Measurements from ENCODE around the gene ZFP82. TPM values are rescaled to one million over a fixed set of nuclear protein-coding genes. Genes with fewer than 3 reads are reported as not detected.

ZFP82 gene
- total RNA-seq, 1 donor from 2014 or later = 8.9 TPM

GRCh38 chr19:36409841-36410240 is 8.6 kb downstream of the ZFP82 start:
- DNase-seq (ENCODE audit: extremely low spot score, unreplicated experiment) = no peak
- no peaks in the 10 kb centered on the region for H3K4me1 Mint-ChIP-seq (ENCODE audit: unreplicated experiment)
- H3K27ac Mint-ChIP-seq (ENCODE audit: unreplicated experiment) = no peak overlapping the region
- H3K36me3 Mint-ChIP-seq (ENCODE audit: unreplicated experiment) = peaks cover 66% of the 10 kb centered on the region
- no peaks in the 10 kb centered on the region for H3K27me3 Mint-ChIP-seq (ENCODE audit: unreplicated experiment)
- no peak for TF ChIP-seq CTCF (IDR thresholded peaks at IDR 0.05)
- no peak overlapping the region for H3K4me3 Mint-ChIP-seq (ENCODE audit: unreplicated experiment)
- peaks cover 37% of the 10 kb centered on the region for H3K9me3 Mint-ChIP-seq (ENCODE audit: unreplicated experiment)

DNA sequence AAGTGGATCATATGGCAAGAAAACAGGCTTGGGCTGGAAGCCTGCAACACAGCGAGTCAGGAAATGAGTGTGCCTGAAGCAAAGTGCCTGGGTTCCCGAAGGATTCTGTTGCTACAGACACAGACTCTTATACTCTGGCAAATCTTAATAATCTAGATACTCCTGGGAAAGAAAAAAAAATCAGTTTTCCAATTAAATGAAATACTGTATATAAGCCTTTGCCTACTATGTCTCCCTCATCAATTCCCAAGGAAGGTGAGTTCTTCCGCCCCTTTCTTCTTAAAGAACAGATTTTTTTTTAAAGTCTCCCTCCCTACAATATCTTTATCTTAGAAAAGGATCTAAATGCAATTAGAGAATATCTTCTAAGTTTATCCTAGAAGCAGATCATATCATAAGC is 10.3 kb downstream of the ZFP82 start:
- H3K4me1 Mint-ChIP-seq (ENCODE audit: unreplicated experiment) = no peaks in the 10 kb centered on the region
- no peak overlapping the region for H3K4me3 Mint-ChIP-seq (ENCODE audit: unreplicated experiment)
- TF ChIP-seq CTCF (IDR thresholded peaks at IDR 0.05) = no peak
- no peak overlapping the region for H3K27ac Mint-ChIP-seq (ENCODE audit: unreplicated experiment)
- H3K36me3 Mint-ChIP-seq (ENCODE audit: unreplicated experiment) = peaks cover 75% of the 10 kb centered on the region
- H3K27me3 Mint-ChIP-seq (ENCODE audit: unreplicated experiment) = no peaks in the 10 kb centered on the region
- peaks cover 43% of the 10 kb centered on the region for H3K9me3 Mint-ChIP-seq (ENCODE audit: unreplicated experiment)
- no peak for DNase-seq (ENCODE audit: extremely low spot score, unreplicated experiment)

- Mint-ChIP-seq H3K36me3 (ENCODE audit: unreplicated experiment) (peaks cover 84% of the 10 kb centered on the region), H3K4me3 (ENCODE audit: unreplicated experiment) (no peak overlapping the region), H3K27me3 (ENCODE audit: unreplicated experiment) (no peaks in the 10 kb centered on the region), H3K4me1 (ENCODE audit: unreplicated experiment) (no peaks in the 10 kb centered on the region), H3K27ac (ENCODE audit: unreplicated experiment) (no peak overlapping the region), H3K9me3 (ENCODE audit: unreplicated experiment) (peaks cover 48% of the 10 kb centered on the region)
- TF ChIP-seq CTCF (IDR thresholded peaks at IDR 0.05) = no peak
- no peak for DNase-seq (ENCODE audit: extremely low spot score, unreplicated experiment)
Observed at GRCh38 chr19:36404498-36404897, 13.9 kb downstream of the ZFP82 start.

DNA sequence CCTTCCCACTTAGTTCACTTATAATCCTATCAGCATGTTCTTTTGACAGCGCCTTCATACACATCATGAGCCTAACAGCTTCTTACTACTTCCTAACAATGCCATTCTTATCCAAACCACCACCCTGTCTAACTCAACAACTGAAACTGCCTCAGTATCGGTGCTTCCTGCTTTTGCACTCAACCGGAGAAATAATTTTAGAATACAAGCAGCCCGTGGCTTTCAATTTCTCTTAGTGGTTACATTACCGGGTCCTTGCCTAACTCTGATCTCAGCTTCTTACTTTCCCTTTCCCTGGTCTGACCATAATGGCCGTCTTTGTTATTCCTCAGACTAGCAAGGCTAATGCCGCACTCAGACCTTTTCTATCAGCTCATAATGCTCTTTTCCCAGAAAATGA is 17.0 kb downstream of the ZFP82 start:
- Mint-ChIP-seq H3K36me3 (ENCODE audit: unreplicated experiment) (peaks cover 83% of the 10 kb centered on the region), H3K27ac (ENCODE audit: unreplicated experiment) (no peak overlapping the region), H3K9me3 (ENCODE audit: unreplicated experiment) (peaks cover 38% of the 10 kb centered on the region), H3K4me1 (ENCODE audit: unreplicated experiment) (no peaks in the 10 kb centered on the region), H3K27me3 (ENCODE audit: unreplicated experiment) (no peaks in the 10 kb centered on the region), H3K4me3 (ENCODE audit: unreplicated experiment) (no peak overlapping the region)
- TF ChIP-seq CTCF (IDR thresholded peaks at IDR 0.05) = no peak
- no peak for DNase-seq (ENCODE audit: extremely low spot score, unreplicated experiment)

GRCh38 chr19:36398571-36398970 is 19.9 kb downstream of the ZFP82 start:
- Mint-ChIP-seq H3K36me3 (ENCODE audit: unreplicated experiment) (peaks cover 76% of the 10 kb centered on the region), H3K27ac (ENCODE audit: unreplicated experiment) (no peak overlapping the region), H3K27me3 (ENCODE audit: unreplicated experiment) (no peaks in the 10 kb centered on the region), H3K4me3 (ENCODE audit: unreplicated experiment) (no peak overlapping the region), H3K9me3 (ENCODE audit: unreplicated experiment) (peaks cover 40% of the 10 kb centered on the region), H3K4me1 (ENCODE audit: unreplicated experiment) (no peaks in the 10 kb centered on the region)
- no peak for TF ChIP-seq CTCF (IDR thresholded peaks at IDR 0.05)
- no peak for DNase-seq (ENCODE audit: extremely low spot score, unreplicated experiment)
